Liver (tissue), 9 donors: ENCODE measurements around the gene RBM20. TPM values are rescaled to one million over a fixed set of nuclear protein-coding genes. Genes with fewer than 3 reads are reported as not detected.
A peak's percentile ranks its signal among the peaks of the same experiment; 100 is the strongest.

Experiments used
- DNase-seq: peaks from one replicate; pipeline ENCODE4 v3.0.0-alpha.2; 2017; ENCODE audit warnings: low spot score
- H3K27ac ChIP-seq, 2 donors: one replicate each; pipeline ENCODE4 v1.7.0; 2013; ENCODE audit warnings: inconsistent platforms in 2 of 2, low read length in 2 of 2, control low read depth in 1 of 2, low read depth in 1 of 2, mild to moderate bottlenecking in 1 of 2
- H3K27me3 ChIP-seq, 4 donors: one replicate each; pipeline versions ENCODE4 v1.6.1 to v1.7.0; 2013; ENCODE audit warnings: low read length in 3 of 4, inconsistent platforms in 1 of 4, mild to moderate bottlenecking in 1 of 4, moderate library complexity in 1 of 4; ENCODE audit not compliant: control insufficient read depth in 4 of 4, insufficient read depth in 4 of 4
- H3K36me3 ChIP-seq, 4 donors: one replicate each; pipeline versions ENCODE4 v1.6.1 to v1.7.0; 2013; ENCODE audit warnings: low read length in 3 of 4, mild to moderate bottlenecking in 3 of 4, low read depth in 1 of 4, moderate library complexity in 1 of 4; ENCODE audit not compliant: control insufficient read depth in 4 of 4, insufficient read depth in 3 of 4
- H3K4me1 ChIP-seq, 4 donors: one replicate each; pipeline versions ENCODE4 v1.6.1 to v1.7.0; 2013; ENCODE audit warnings: low read length in 3 of 4, mild to moderate bottlenecking in 3 of 4, moderate library complexity in 1 of 4; ENCODE audit not compliant: control insufficient read depth in 4 of 4, insufficient read depth in 4 of 4
- H3K4me3 ChIP-seq, 3 donors: one replicate each; pipeline versions ENCODE4 v1.6.1 to v1.7.0; 2013; ENCODE audit warnings: low read length in 3 of 3, control low read depth in 1 of 3, low read depth in 1 of 3, mild to moderate bottlenecking in 1 of 3
- H3K9ac ChIP-seq, 2 donors: one replicate each; pipeline ENCODE4 v1.7.0; 2013; ENCODE audit warnings: low read length in 2 of 2, mild to moderate bottlenecking in 2 of 2, moderate library complexity in 2 of 2, control low read depth in 1 of 2, low read depth in 1 of 2
- H3K9me3 ChIP-seq, 4 donors: one replicate each; pipeline versions ENCODE4 v1.6.1 to v1.7.0; 2013; ENCODE audit warnings: low read length in 3 of 4; ENCODE audit not compliant: control insufficient read depth in 4 of 4
- EGR1 ChIP-seq, 2 donors: IDR thresholded peaks; 2 replicates each; pipeline ENCODE4 v1.6.1; 2016 to 2018; ENCODE audit warnings: antibody characterized with exemption in 2 of 2, low read depth in 2 of 2
- FOXA1 ChIP-seq: IDR thresholded peaks from 2 replicates; pipeline ENCODE4 v1.6.1; 2016; ENCODE audit warnings: antibody characterized with exemption
- FOXA2 ChIP-seq: IDR thresholded peaks from 2 replicates; pipeline ENCODE4 v1.6.1; 2016; ENCODE audit warnings: antibody characterized with exemption
- GABPA ChIP-seq, 2 donors: IDR thresholded peaks in 1 of 2; conservative IDR thresholded peaks in 1 of 2; 2 replicates each; pipeline ENCODE4 v1.6.1; 2016; ENCODE audit warnings: antibody characterized with exemption in 2 of 2, mild to moderate bottlenecking in 1 of 2, moderate library complexity in 1 of 2
- HNF4A ChIP-seq, 2 donors: conservative IDR thresholded peaks; 2 replicates each; pipeline ENCODE4 v1.6.1; 2016; ENCODE audit warnings: antibody characterized with exemption in 2 of 2, mild to moderate bottlenecking in 2 of 2
- HNF4G ChIP-seq: IDR thresholded peaks from 2 replicates; pipeline ENCODE4 v1.6.1; 2016; ENCODE audit warnings: antibody characterized with exemption
- JUND ChIP-seq, 2 donors: IDR thresholded peaks; 2 replicates each; pipeline ENCODE4 v1.6.1; 2016; ENCODE audit warnings: antibody characterized with exemption in 2 of 2
- NR2F2 ChIP-seq: IDR thresholded peaks from 2 replicates; pipeline ENCODE4 v1.6.1; 2016; ENCODE audit warnings: antibody characterized with exemption
- RAD21 ChIP-seq, 2 donors: IDR thresholded peaks; 2 replicates each; pipeline ENCODE4 v1.6.1; 2016; ENCODE audit warnings: antibody characterized with exemption in 2 of 2, mild to moderate bottlenecking in 2 of 2
- RXRA ChIP-seq, 2 donors: IDR thresholded peaks; 2 replicates each; pipeline ENCODE4 v1.6.1; 2017 to 2018; ENCODE audit warnings: antibody characterized with exemption in 2 of 2, mild to moderate bottlenecking in 1 of 2
- SP1 ChIP-seq: IDR thresholded peaks from 2 replicates; pipeline ENCODE4 v1.6.1; 2018; ENCODE audit warnings: antibody characterized with exemption, mild to moderate bottlenecking
- TAF1 ChIP-seq: conservative IDR thresholded peaks from 2 replicates; pipeline ENCODE4 v1.6.1; 2016; ENCODE audit warnings: antibody characterized with exemption, mild to moderate bottlenecking
- YY1 ChIP-seq: IDR thresholded peaks from 2 replicates; pipeline ENCODE4 v1.6.1; 2016; ENCODE audit warnings: antibody characterized with exemption, mild to moderate bottlenecking
- WGBS: extraction: QIAGEN DNeasy Blood & Tissue Kit; methylation state at CpG from one replicate; pipeline ENCODE4 v1.1.7; 2013; 5-methylcytosine and 5-hydroxymethylcytosine counted together
- polyA plus RNA-seq, 2 donors: library from polyadenylated mRNA; stranded (reverse) in 1 of 2; unstranded in 1 of 2; fragments of 200-250 nt in 1 of 2; fragments of >200 nt in 1 of 2; fragmentation: Nextera tagmentation in 1 of 2; extraction: Ambion mirVana in 1 of 2; gene quantifications; one replicate each; pipeline versions ENCODE4 v1.2.1 to v1.2.3, GENCODE V29; 2013 to 2015
- total RNA-seq, 2 donors: library from RNA; depleted of rRNA; stranded (reverse); fragments of >200 nt; gene quantifications; one replicate each; pipeline ENCODE4 v1.2.3, GENCODE V29; 2014
- TF ChIP-seq, protein P1 (sequence below): IDR thresholded peaks from 2 replicates; pipeline ENCODE4 v1.6.1; 2016; ENCODE audit warnings: antibody characterized with exemption
- TF ChIP-seq, protein P2 (sequence below): IDR thresholded peaks from 2 replicates; pipeline ENCODE4 v1.6.1; 2016; ENCODE audit warnings: antibody characterized with exemption, mild to moderate bottlenecking
- TF ChIP-seq, protein P3 (sequence below): IDR thresholded peaks from 2 replicates; pipeline ENCODE4 v1.6.1; 2016; ENCODE audit warnings: antibody characterized with exemption
- TF ChIP-seq, protein P4 (sequence below): fragments of 150-350 bp; IDR thresholded peaks from 2 replicates; pipeline ENCODE4 v1.5.1; 2017; ENCODE audit warnings: improper control_type of control experiment, low read depth, low read length; ENCODE audit not compliant: missing input control
- TF ChIP-seq, protein P5 (sequence below): IDR thresholded peaks from 2 replicates; pipeline ENCODE4 v1.6.1; 2016; ENCODE audit warnings: antibody characterized with exemption
- donor health status: healthy.
- donor health status: healthy.
- donor health status: healthy.
- donor health status: healthy.
- donor health status: healthy.

RBM20 gene
- total and polyA plus RNA-seq, 4 donors, result 0.03 to 0.08 (median 0.05) TPM; not detected in 1

DNA sequence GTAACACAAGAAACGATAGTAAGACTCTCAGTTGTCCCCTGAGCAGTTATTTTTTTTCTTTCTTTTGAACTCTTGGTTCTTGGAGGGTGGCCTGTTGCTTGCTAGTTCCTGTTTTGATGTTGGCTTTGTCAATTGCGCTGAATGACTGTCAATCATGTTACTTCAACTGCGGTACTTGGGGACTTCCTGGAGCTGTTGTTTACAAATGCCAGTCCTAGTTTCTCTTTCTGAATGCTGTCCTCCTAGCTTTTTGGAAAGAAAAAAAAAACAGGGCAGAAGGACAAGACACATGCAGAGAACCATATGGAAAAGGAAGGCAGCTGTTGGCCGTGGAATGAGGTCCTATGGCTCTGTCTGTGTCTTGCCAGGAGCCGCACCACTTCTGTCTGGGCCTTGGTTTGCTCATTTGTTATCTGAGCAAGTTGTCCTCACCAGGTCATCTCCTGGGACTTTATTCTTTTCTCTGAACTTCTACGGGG, 220.6 kb downstream of the RBM20 start:
- peak overlapping the region in 1 of 2 donors; percentile 92 for H3K9ac ChIP-seq
- WGBS, result 43% methylated on average over 6 of the region's 6 CpGs

More for the DNA sequence above, 220.6 kb downstream of the RBM20 start:
- peak overlapping the region; percentile 75 to 83 for H3K27ac ChIP-seq
- TF ChIP-seq GABPA (IDR thresholded peaks at IDR 0.05 in 1 of 2, conservative IDR thresholded peaks at IDR 0.05 in 1 of 2), result no peak
- TF ChIP-seq FOXA2, result no peak
- TF ChIP-seq JUND (IDR thresholded peaks at IDR 0.05), result no peak
- TF ChIP-seq, protein P1, sequence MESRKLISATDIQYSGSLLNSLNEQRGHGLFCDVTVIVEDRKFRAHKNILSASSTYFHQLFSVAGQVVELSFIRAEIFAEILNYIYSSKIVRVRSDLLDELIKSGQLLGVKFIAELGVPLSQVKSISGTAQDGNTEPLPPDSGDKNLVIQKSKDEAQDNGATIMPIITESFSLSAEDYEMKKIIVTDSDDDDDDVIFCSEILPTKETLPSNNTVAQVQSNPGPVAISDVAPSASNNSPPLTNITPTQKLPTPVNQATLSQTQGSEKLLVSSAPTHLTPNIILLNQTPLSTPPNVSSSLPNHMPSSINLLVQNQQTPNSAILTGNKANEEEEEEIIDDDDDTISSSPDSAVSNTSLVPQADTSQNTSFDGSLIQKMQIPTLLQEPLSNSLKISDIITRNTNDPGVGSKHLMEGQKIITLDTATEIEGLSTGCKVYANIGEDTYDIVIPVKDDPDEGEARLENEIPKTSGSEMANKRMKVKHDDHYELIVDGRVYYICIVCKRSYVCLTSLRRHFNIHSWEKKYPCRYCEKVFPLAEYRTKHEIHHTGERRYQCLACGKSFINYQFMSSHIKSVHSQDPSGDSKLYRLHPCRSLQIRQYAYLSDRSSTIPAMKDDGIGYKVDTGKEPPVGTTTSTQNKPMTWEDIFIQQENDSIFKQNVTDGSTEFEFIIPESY, result peak; percentile 16
- no peak for TF ChIP-seq RXRA (IDR thresholded peaks at IDR 0.05)
- TF ChIP-seq, protein P2, sequence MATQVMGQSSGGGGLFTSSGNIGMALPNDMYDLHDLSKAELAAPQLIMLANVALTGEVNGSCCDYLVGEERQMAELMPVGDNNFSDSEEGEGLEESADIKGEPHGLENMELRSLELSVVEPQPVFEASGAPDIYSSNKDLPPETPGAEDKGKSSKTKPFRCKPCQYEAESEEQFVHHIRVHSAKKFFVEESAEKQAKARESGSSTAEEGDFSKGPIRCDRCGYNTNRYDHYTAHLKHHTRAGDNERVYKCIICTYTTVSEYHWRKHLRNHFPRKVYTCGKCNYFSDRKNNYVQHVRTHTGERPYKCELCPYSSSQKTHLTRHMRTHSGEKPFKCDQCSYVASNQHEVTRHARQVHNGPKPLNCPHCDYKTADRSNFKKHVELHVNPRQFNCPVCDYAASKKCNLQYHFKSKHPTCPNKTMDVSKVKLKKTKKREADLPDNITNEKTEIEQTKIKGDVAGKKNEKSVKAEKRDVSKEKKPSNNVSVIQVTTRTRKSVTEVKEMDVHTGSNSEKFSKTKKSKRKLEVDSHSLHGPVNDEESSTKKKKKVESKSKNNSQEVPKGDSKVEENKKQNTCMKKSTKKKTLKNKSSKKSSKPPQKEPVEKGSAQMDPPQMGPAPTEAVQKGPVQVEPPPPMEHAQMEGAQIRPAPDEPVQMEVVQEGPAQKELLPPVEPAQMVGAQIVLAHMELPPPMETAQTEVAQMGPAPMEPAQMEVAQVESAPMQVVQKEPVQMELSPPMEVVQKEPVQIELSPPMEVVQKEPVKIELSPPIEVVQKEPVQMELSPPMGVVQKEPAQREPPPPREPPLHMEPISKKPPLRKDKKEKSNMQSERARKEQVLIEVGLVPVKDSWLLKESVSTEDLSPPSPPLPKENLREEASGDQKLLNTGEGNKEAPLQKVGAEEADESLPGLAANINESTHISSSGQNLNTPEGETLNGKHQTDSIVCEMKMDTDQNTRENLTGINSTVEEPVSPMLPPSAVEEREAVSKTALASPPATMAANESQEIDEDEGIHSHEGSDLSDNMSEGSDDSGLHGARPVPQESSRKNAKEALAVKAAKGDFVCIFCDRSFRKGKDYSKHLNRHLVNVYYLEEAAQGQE, result no peak
- no peak for TF ChIP-seq NR2F2
- no peak for TF ChIP-seq HNF4G
- TF ChIP-seq FOXA1, result no peak
- TF ChIP-seq TAF1, result no peak
- TF ChIP-seq, protein P3, sequence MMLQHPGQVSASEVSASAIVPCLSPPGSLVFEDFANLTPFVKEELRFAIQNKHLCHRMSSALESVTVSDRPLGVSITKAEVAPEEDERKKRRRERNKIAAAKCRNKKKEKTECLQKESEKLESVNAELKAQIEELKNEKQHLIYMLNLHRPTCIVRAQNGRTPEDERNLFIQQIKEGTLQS, result no peak
- TF ChIP-seq SP1, result peak; percentile 68
- no peak for TF ChIP-seq HNF4A (conservative IDR thresholded peaks at IDR 0.05)
- TF ChIP-seq, protein P4, sequence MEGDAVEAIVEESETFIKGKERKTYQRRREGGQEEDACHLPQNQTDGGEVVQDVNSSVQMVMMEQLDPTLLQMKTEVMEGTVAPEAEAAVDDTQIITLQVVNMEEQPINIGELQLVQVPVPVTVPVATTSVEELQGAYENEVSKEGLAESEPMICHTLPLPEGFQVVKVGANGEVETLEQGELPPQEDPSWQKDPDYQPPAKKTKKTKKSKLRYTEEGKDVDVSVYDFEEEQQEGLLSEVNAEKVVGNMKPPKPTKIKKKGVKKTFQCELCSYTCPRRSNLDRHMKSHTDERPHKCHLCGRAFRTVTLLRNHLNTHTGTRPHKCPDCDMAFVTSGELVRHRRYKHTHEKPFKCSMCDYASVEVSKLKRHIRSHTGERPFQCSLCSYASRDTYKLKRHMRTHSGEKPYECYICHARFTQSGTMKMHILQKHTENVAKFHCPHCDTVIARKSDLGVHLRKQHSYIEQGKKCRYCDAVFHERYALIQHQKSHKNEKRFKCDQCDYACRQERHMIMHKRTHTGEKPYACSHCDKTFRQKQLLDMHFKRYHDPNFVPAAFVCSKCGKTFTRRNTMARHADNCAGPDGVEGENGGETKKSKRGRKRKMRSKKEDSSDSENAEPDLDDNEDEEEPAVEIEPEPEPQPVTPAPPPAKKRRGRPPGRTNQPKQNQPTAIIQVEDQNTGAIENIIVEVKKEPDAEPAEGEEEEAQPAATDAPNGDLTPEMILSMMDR, result no peak
- no peak for TF ChIP-seq EGR1 (IDR thresholded peaks at IDR 0.05; ENCODE audit: low read depth in 2 of 2)
- TF ChIP-seq RAD21 (IDR thresholded peaks at IDR 0.05), result peak in 1 of 2 donors; percentile 6
- TF ChIP-seq YY1, result peak; percentile 16
- TF ChIP-seq, protein P5, sequence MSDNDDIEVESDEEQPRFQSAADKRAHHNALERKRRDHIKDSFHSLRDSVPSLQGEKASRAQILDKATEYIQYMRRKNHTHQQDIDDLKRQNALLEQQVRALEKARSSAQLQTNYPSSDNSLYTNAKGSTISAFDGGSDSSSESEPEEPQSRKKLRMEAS, result no peak
- no peak overlapping the region for H3K4me3 ChIP-seq
- H3K4me1 ChIP-seq, result peaks cover 0 to 21% (median 6%) of the 10 kb centered on the region in 4 donors
- no peaks in the 10 kb centered on the region for H3K27me3 ChIP-seq
- no peaks in the 10 kb centered on the region for H3K36me3 ChIP-seq
- H3K9me3 ChIP-seq, result no peaks in the 10 kb centered on the region
- DNase-seq, result no peak
